ENCODE data around the gene CD2. TPM values are rescaled to one million over a fixed set of nuclear protein-coding genes. Genes with fewer than 3 reads are reported as not detected.
A peak's percentile ranks its signal among the peaks of the same experiment; 100 is the strongest.

The CD2 gene
- 10 to 100 TPM in 3 of 4 donors, 1 to 10 TPM in 1; 9.6 to 36.3 (median 20.9) TPM for total RNA-seq

DNA sequence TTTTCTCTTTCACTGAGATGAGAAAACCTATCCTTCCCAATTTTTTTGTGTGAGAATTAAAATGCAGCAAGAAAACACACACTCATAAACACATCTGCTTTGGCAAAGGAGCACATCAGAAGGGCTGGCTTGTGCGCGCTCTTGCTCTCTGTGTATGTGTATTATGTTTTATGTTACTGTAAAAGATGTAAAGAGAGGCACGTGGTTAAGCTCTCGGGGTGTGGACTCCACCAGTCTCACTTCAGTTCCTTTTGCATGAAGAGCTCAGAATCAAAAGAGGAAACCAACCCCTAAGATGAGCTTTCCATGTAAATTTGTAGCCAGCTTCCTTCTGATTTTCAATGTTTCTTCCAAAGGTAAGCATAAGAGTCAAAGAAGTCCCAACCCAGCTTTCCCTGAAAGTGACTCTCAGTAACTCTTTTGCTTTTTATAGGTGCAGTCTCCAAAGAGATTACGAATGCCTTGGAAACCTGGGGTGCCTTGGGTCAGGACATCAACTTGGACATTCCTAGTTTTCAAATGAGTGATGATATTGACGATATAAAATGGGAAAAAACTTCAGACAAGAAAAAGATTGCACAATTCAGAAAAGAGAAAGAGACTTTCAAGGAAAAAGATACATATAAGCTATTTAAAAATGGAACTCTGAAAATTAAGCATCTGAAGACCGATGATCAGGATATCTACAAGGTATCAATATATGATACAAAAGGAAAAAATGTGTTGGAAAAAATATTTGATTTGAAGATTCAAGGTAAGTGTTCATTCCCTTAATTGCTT is at the start of gene CD2:
Gene CD2 (plus strand): TSS at position 233 of the 780 bp plus-strand sequence. CDS start 63 bp downstream, at position 296.
- H3K27me3 ChIP-seq: no peaks in the 10 kb centered on the region
- H3K36me3 ChIP-seq: no peaks in the 10 kb centered on the region
- no peaks in the 10 kb centered on the region for H3K9me3 ChIP-seq
- TF ChIP-seq CTCF (IDR thresholded peaks at IDR 0.05) (no peak), POLR2A (IDR thresholded peaks at IDR 0.05) (peak; percentile 43 to 47)
- peak in 2 of 3 donors; percentile 70 to 85 for DNase-seq
- H3K4me1 ChIP-seq: no peaks in the 10 kb centered on the region
- peak within 1 kb of the TSS; percentile 26 to 45 (median 40) for H3K4me3 ChIP-seq
- H3K27ac ChIP-seq: peak within 1 kb of the TSS; percentile 40 to 71 (median 64)

DNA sequence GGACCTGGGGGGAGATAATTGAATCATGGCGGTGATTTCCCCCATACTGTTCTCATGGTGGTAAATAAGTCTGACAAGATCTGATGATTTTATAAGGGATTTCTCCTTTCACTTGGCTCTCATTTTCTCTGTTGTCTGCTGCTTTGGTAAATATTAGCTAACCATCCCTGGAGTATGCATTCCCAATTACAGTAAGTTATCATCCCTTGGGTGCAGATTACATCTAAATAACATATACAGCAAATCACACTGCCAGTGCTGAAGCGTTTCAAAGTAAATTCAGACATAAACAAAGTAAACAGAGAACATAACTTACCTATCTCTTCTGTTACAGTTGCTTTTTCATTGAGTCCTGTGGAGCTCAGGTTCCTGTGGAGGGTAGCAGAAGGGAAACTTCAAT is 48.1 kb upstream of the CD2 start:
- H3K4me1 ChIP-seq: no peaks in the 10 kb centered on the region
- no peak for DNase-seq
- H3K27me3 ChIP-seq: no peaks in the 10 kb centered on the region
- H3K4me3 ChIP-seq: no peak overlapping the region
- H3K27ac ChIP-seq: no peak overlapping the region
- no peaks in the 10 kb centered on the region for H3K36me3 ChIP-seq
- TF ChIP-seq CTCF (IDR thresholded peaks at IDR 0.05): no peak
- TF ChIP-seq POLR2A (IDR thresholded peaks at IDR 0.05): no peak
- no peaks in the 10 kb centered on the region for H3K9me3 ChIP-seq

GRCh38 chr1:116706841-116707240 is 47.4 kb upstream of the CD2 start:
- Histone ChIP-seq H3K36me3 (no peaks in the 10 kb centered on the region), H3K4me1 (no peaks in the 10 kb centered on the region), H3K4me3 (no peak overlapping the region), H3K27ac (no peak overlapping the region), H3K9me3 (no peaks in the 10 kb centered on the region), H3K27me3 (no peaks in the 10 kb centered on the region)
- TF ChIP-seq CTCF (IDR thresholded peaks at IDR 0.05) (no peak), POLR2A (IDR thresholded peaks at IDR 0.05) (no peak)
- no peak for DNase-seq

DNA sequence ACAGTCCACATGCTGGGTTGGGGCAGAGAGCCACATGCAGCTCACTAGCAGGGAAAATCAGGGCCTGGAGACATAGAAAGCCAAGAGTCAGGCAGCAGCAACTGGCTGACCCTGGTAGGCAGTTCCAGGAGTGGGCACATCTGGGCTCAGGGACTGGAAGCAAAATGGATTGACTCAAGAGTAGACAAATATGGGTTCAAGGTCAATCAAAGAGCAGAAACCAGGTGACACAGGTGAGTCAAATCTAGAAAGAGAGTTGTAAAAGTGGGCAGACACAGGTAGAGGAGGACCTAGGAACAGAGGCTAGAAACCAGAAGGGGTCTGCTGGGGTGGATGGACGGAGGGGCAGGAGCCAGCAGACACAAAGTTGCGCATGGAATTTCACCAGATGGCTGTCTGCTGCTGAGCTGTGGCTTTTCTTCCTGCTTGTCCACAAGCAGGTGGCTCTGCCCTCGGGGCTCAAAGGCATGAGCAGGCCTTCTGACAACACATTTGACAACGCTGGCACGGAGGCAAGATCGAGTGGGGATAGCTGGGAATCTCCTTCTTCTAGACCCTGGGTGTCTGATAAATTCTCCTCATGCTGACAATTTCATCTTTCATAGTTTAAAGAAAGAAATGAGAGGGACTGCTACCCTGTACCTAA is 45.9 kb upstream of the CD2 start:
- DNase-seq: no peak
- Histone ChIP-seq H3K4me3 (no peak overlapping the region), H3K27me3 (no peaks in the 10 kb centered on the region), H3K4me1 (no peaks in the 10 kb centered on the region), H3K36me3 (no peaks in the 10 kb centered on the region), H3K27ac (no peak overlapping the region), H3K9me3 (no peaks in the 10 kb centered on the region)
- TF ChIP-seq CTCF (IDR thresholded peaks at IDR 0.05): no peak
- no peak for TF ChIP-seq POLR2A (IDR thresholded peaks at IDR 0.05)

DNA sequence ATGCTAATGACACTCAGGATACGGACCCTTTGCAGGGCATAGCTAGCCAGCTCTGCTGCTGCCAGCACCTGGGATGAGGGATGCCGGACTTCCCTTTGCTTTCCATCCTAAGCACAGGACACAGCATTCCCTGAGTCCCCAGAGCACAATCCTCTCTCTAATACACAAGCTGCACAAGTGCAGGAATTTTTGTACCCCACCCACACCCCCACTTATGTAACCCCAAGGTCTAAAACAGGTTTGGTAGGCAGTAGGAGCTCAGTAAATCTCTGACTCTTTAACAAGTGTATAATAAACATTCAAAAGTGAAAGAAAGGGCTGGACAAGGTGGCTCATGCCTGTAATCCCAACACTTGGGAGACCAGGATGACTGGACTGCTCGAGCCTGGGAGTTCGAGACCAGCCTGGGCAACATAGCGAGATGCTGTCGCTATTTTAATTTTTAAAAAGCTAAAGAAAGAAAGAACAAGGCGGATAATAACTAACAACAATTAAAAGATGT is 44.5 kb upstream of the CD2 start:
- H3K4me1 ChIP-seq: no peaks in the 10 kb centered on the region
- H3K27ac ChIP-seq: no peak overlapping the region
- no peaks in the 10 kb centered on the region for H3K27me3 ChIP-seq
- no peak overlapping the region for H3K4me3 ChIP-seq
- H3K9me3 ChIP-seq: no peaks in the 10 kb centered on the region
- no peak for TF ChIP-seq POLR2A (IDR thresholded peaks at IDR 0.05)
- DNase-seq: no peak
- no peaks in the 10 kb centered on the region for H3K36me3 ChIP-seq
